Neural progenitor cell (in vitro differentiated cells): ENCODE data around the gene POGZ. TPM values are rescaled to one million over a fixed set of nuclear protein-coding genes. Genes with fewer than 3 reads are reported as not detected.

Source experiments
- DNase-seq: peaks from one replicate; pipeline ENCODE4 v3.0.0-alpha.2; 2016; ENCODE audit warnings: low spot score
- H2AFZ ChIP-seq: fragments of 200-600 bp; sonication (generic); replicated peaks from 2 replicates; pipeline ENCODE4 v1.6.1; 2016; ENCODE audit warnings: antibody characterized with exemption
- H3F3A ChIP-seq: fragments of 200-600 bp; sonication (generic); 2 replicates; pipeline ENCODE4 v1.6.1; 2016; ENCODE audit warnings: antibody characterized with exemption, low read depth
- H3K27ac ChIP-seq: fragments of 200-600 bp; sonication (generic); 2 replicates; pipeline ENCODE4 v1.5.1; 2016; ENCODE audit warnings: mild to moderate bottlenecking
- H3K27me3 ChIP-seq: fragments of 200-600 bp; sonication (generic); 2 replicates; pipeline ENCODE4 v1.6.1; 2016; ENCODE audit warnings: mild to moderate bottlenecking, moderate library complexity
- H3K36me3 ChIP-seq: fragments of 200-600 bp; sonication (generic); 2 replicates; pipeline ENCODE4 v1.5.1; 2016
- H3K4me1 ChIP-seq: fragments of 200-600 bp; sonication (generic); 2 replicates; pipeline ENCODE4 v1.6.1; 2016; ENCODE audit warnings: mixed run types
- H3K4me2 ChIP-seq: fragments of 200-600 bp; sonication (generic); 2 replicates; pipeline ENCODE4 v1.6.1; 2016
- H3K4me3 ChIP-seq: fragments of 200-600 bp; sonication (generic); 2 replicates; pipeline ENCODE4 v1.5.1; 2016
- H3K79me2 ChIP-seq: fragments of 200-600 bp; sonication (generic); 2 replicates; pipeline ENCODE4 v1.6.1; 2016; ENCODE audit warnings: low read depth
- H3K9ac ChIP-seq: fragments of 200-600 bp; sonication (generic); 2 replicates; pipeline ENCODE4 v1.6.1; 2016
- H3K9me3 ChIP-seq: fragments of 200-600 bp; sonication (generic); 2 replicates; pipeline ENCODE4 v1.5.1; 2016; ENCODE audit warnings: low read depth
- H4K20me1 ChIP-seq: fragments of 200-600 bp; sonication (generic); 2 replicates; pipeline ENCODE4 v1.6.1; 2016; ENCODE audit warnings: low read depth
- H3K27ac Mint-ChIP-seq: 3 replicates; pipeline ENCODE4 v1.8.0; 2021; ENCODE audit warnings: mixed read lengths
- H3K27me3 Mint-ChIP-seq: 2 replicates; pipeline ENCODE4 v1.8.0; 2022; ENCODE audit warnings: low read depth, mild to moderate bottlenecking, inconsistent platforms, moderate library complexity, mixed read lengths; ENCODE audit not compliant: insufficient read depth
- H3K36me3 Mint-ChIP-seq: 3 replicates; pipeline ENCODE4 v1.8.0; 2021; ENCODE audit warnings: mixed read lengths
- H3K4me1 Mint-ChIP-seq: 3 replicates; pipeline ENCODE4 v1.8.0; 2021; ENCODE audit warnings: mixed read lengths
- H3K4me3 Mint-ChIP-seq: 3 replicates; pipeline ENCODE4 v1.8.0; 2021; ENCODE audit warnings: mild to moderate bottlenecking, moderate library complexity, mixed read lengths
- H3K9me3 Mint-ChIP-seq: 3 replicates; pipeline ENCODE4 v1.8.0; 2020; ENCODE audit warnings: mixed read lengths
- EZH2 ChIP-seq: fragments of 200-600 bp; sonication (generic); IDR thresholded peaks from 2 replicates; pipeline ENCODE4 v1.6.1; 2017; ENCODE audit warnings: antibody characterized with exemption, mild to moderate bottlenecking, moderate library complexity
- EZH2phosphoT487 ChIP-seq: fragments of 200-600 bp; sonication (generic); IDR thresholded peaks from 2 replicates; pipeline ENCODE4 v1.6.1; 2017; ENCODE audit warnings: antibody characterized with exemption
- total RNA-seq: library from RNA; depleted of rRNA; stranded (reverse); fragments of >200 nt; gene quantifications from 2 replicates; pipeline ENCODE4 v1.2.3, GENCODE V29; 2015; ENCODE audit warnings: low replicate concordance
- TF ChIP-seq, protein P1 (sequence below): fragments of 200-600 bp; sonication (generic); IDR thresholded peaks from 2 replicates; pipeline ENCODE4 v1.5.1; 2017; ENCODE audit warnings: antibody characterized with exemption, mild to moderate bottlenecking

The POGZ gene
- total RNA-seq, 1 donor from 2014 or later, result 61.5 TPM

DNA sequence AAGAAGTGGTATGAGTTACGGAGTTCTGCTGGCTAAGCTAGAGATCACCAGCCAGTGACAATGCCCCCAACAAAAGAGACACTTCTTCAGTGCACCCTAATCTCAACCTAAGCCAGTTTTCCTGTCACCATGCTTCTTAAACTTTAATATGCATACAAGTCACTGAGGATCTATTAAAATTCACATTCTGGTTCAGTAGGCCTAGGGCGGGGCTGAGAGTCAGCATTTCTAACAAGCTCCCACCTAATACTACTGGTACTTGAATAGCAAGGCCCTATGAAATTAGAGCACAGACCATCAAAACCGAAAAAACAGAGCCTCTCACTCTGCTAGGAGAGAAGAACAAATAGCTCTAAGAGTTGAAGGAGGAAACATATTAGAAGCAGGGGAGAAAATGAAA lies 52.0 kb downstream of the POGZ start:
- Histone ChIP-seq H3K4me1 (no peaks in the 10 kb centered on the region), H3K9ac (no peak overlapping the region), H3K27me3 (no peaks in the 10 kb centered on the region), H3K4me2 (no peak overlapping the region), H3K4me3 (no peak overlapping the region), H3K27ac (no peak overlapping the region), H3K36me3 (peaks cover 25% of the 10 kb centered on the region), H3F3A (peaks cover 50% of the 10 kb centered on the region), H3K79me2 (peaks cover 16% of the 10 kb centered on the region), H4K20me1 (peaks cover 10% of the 10 kb centered on the region), H3K9me3 (no peaks in the 10 kb centered on the region), H2AFZ (no peak overlapping the region)
- TF ChIP-seq, protein P1, sequence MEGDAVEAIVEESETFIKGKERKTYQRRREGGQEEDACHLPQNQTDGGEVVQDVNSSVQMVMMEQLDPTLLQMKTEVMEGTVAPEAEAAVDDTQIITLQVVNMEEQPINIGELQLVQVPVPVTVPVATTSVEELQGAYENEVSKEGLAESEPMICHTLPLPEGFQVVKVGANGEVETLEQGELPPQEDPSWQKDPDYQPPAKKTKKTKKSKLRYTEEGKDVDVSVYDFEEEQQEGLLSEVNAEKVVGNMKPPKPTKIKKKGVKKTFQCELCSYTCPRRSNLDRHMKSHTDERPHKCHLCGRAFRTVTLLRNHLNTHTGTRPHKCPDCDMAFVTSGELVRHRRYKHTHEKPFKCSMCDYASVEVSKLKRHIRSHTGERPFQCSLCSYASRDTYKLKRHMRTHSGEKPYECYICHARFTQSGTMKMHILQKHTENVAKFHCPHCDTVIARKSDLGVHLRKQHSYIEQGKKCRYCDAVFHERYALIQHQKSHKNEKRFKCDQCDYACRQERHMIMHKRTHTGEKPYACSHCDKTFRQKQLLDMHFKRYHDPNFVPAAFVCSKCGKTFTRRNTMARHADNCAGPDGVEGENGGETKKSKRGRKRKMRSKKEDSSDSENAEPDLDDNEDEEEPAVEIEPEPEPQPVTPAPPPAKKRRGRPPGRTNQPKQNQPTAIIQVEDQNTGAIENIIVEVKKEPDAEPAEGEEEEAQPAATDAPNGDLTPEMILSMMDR, result no peak
- TF ChIP-seq EZH2 (no peak), EZH2phosphoT487 (no peak)
- Mint-ChIP-seq H3K27ac (no peak overlapping the region), H3K4me3 (no peak overlapping the region), H3K4me1 (no peaks in the 10 kb centered on the region), H3K9me3 (no peaks in the 10 kb centered on the region), H3K36me3 (peaks cover 43% of the 10 kb centered on the region), H3K27me3 (peaks cover 8% of the 10 kb centered on the region)
- DNase-seq, result no peak

DNA sequence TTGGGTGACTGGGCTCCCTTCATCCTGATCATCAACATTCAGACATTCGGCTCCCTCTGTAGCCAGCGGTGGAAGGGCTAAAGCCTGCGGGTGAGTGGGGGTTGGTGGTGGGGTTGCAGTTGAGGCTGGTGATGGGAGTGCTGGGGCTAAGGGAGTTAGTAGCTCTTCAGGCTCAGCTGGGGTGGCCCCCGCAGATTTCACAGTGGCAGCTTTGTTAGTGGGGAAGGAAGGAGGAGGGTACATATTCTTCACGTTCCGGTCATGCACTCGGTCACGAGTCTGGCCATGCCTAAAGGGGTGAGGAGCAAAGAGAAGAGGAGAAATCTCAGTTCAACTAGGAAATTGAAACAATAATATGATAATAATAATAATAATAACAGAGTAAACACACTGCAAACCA lies 53.1 kb downstream of the POGZ start:
- no peak for DNase-seq
- H3K36me3 ChIP-seq, result peaks cover 19% of the 10 kb centered on the region
- H3K4me3 ChIP-seq, result no peak overlapping the region
- no peak overlapping the region for H3K9ac ChIP-seq
- H3K9me3 Mint-ChIP-seq, result no peaks in the 10 kb centered on the region
- peaks cover 3% of the 10 kb centered on the region for H3K4me1 Mint-ChIP-seq
- H3K27me3 ChIP-seq, result no peaks in the 10 kb centered on the region
- H3F3A ChIP-seq, result peaks cover 61% of the 10 kb centered on the region
- TF ChIP-seq EZH2, result no peak
- TF ChIP-seq EZH2phosphoT487, result no peak
- TF ChIP-seq, protein P1, result no peak
- H4K20me1 ChIP-seq, result peaks cover 13% of the 10 kb centered on the region
- no peak overlapping the region for H3K4me2 ChIP-seq
- peaks cover 46% of the 10 kb centered on the region for H3K36me3 Mint-ChIP-seq
- no peaks in the 10 kb centered on the region for H3K4me1 ChIP-seq
- no peak overlapping the region for H3K4me3 Mint-ChIP-seq
- H3K27ac Mint-ChIP-seq, result no peak overlapping the region
- H3K27me3 Mint-ChIP-seq, result peaks cover 8% of the 10 kb centered on the region
- peaks cover 17% of the 10 kb centered on the region for H3K79me2 ChIP-seq
- H3K9me3 ChIP-seq, result no peaks in the 10 kb centered on the region
- no peak overlapping the region for H3K27ac ChIP-seq
- H2AFZ ChIP-seq, result no peak overlapping the region

DNA sequence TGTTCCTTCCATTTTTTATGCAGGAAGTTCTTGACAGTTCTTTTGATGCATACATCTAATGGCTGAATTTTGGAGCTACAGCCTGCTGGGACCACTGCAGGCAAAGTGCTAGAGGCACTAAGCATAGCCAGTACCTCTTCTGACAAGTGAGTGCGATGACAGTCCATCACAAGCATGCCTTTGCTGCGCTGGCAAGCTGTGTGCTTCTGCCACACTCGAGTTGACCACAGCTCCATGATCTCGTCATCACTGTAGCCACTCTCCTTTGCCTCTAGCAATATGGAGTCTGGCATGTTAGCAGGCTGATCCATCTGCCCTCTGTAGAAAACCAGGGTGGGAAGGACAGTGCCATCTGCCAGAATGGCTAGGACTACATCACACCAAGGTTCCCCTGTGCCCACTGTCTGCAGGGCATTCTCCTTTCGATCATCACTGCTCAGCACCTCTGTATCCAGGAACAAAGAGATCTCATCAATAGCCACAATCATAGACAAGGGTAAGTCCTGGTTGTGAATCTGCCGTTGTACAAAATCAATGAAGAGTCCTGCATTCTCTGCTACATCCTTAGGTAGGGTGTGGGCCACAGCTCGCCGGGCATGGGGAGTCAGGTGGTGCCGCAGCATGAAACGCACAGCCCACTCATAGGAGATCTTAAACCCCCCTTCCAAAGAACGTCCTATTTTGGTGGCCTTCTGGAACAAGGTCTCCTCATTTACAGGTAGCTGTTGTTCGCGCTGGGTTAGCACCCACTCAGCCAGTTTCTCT lies 53.9 kb downstream of the POGZ start:
- no peak overlapping the region for H3K27ac ChIP-seq
- H3K27ac Mint-ChIP-seq, result no peak overlapping the region
- peaks cover 4% of the 10 kb centered on the region for H3K4me1 ChIP-seq
- H3K4me3 ChIP-seq, result no peak overlapping the region
- no peak for DNase-seq
- peaks cover 9% of the 10 kb centered on the region for H3K4me1 Mint-ChIP-seq
- H3K9me3 Mint-ChIP-seq, result no peaks in the 10 kb centered on the region
- no peak for TF ChIP-seq EZH2
- TF ChIP-seq, protein P1, result no peak
- TF ChIP-seq EZH2phosphoT487, result no peak
- H3F3A ChIP-seq, result peaks cover 66% of the 10 kb centered on the region
- H4K20me1 ChIP-seq, result peaks cover 20% of the 10 kb centered on the region
- H3K9me3 ChIP-seq, result no peaks in the 10 kb centered on the region
- H3K79me2 ChIP-seq, result peaks cover 25% of the 10 kb centered on the region
- H3K36me3 ChIP-seq, result peaks cover 19% of the 10 kb centered on the region
- H3K9ac ChIP-seq, result no peak overlapping the region
- H3K27me3 Mint-ChIP-seq, result peaks cover 8% of the 10 kb centered on the region
- H3K4me2 ChIP-seq, result no peak overlapping the region
- H3K27me3 ChIP-seq, result no peaks in the 10 kb centered on the region
- H3K36me3 Mint-ChIP-seq, result peaks cover 45% of the 10 kb centered on the region
- H3K4me3 Mint-ChIP-seq, result no peak overlapping the region
- H2AFZ ChIP-seq, result no peak overlapping the region
